ENCODE data around the gene PDE12. TPM values are rescaled to one million over a fixed set of nuclear protein-coding genes. Genes with fewer than 3 reads are reported as not detected.
A peak's percentile ranks its signal among the peaks of the same experiment; 100 is the strongest.

Gene PDE12
- polyA plus RNA-seq (2012; rRNA removed), result 7.4 and 9.5 TPM in 2 replicates
- 5.7 and 7.1 TPM in 2 replicates for polyA plus RNA-seq (2012; cell fraction: cytosol; rRNA removed)
- polyA plus RNA-seq (2012; cell fraction: nucleus; rRNA removed), result 7.1 and 7.4 TPM in 2 replicates

- Histone ChIP-seq H3K9me2 (no peaks in the 10 kb centered on the region), H3K27ac (ENCODE audit: low read depth in 2 of 2, low read length in 1 of 2) (peak within 1 kb of the TSS; percentile 74 to 96), H3K9ac (peak within 1 kb of the TSS; percentile 79), H3K9me3 (no peaks in the 10 kb centered on the region), H3F3A (replicated peaks; ENCODE audit: insufficient read depth) (peaks cover under 1% of the 10 kb centered on the region), H4K20me1 (ENCODE audit: insufficient read depth) (peaks cover 9% of the 10 kb centered on the region; the same call in 1 of the 2 replicates), H3K4me2 (peak within 1 kb of the TSS; percentile 77), H3K79me2 (ENCODE audit: insufficient read depth) (peaks cover 47% of the 10 kb centered on the region), H3K27me3 (ENCODE audit: insufficient read depth) (no peaks in the 10 kb centered on the region), H3K36me3 (replicated peaks in 1 of 2; ENCODE audit: control insufficient read depth in 1 of 2, insufficient read depth in 2 of 2, low read length in 1 of 2) (peaks cover 15 to 18% of the 10 kb centered on the region in 2 experiments), H2AFZ (ENCODE audit: low read depth) (peak within 1 kb of the TSS; percentile 95), H3K4me1 (ENCODE audit: control insufficient read depth in 1 of 2, insufficient read depth in 2 of 2, low read depth in 1 of 2, low read length in 1 of 2) (peaks cover 0 to 12% of the 10 kb centered on the region in 2 experiments; a peak in 2 of 4 replicates), H3K4me3 (ENCODE audit: low read depth in 2 of 2, low read length in 1 of 2) (peak within 1 kb of the TSS; percentile 81 to 88)
- peak; percentile 88 for DNase-seq
- WGBS (ENCODE audit: low lambda C conversion rate), result 2% methylated on average over 30 of the region's 54 CpGs
- ChIA-PET CTCF (interaction anchor here (0.7 to 1.8 kb wide), 5 partner anchors 23 to 456 kb away, joined by 3 to 5 read pairs (median 3); partner anchors contain the start of gene ARF4), POLR2A (interaction anchor here (0.8 to 2.9 kb wide), 7 partner anchors 11 to 458 kb away, joined by 3 to 19 read pairs (median 3); partner anchors contain the start of genes APPL1, ARF4 and DNAH12)
- 0 out of 2 replicates have a peak, but pooled peaks have one; percentile 18 for TF ChIP-seq RAD21 (IDR thresholded peaks at IDR 0.05; ENCODE audit: low read length)
- no peak for TF ChIP-seq CTCF (IDR thresholded peaks at IDR 0.05)
- TF ChIP-seq NFIC (IDR thresholded peaks at IDR 0.05; ENCODE audit: borderline replicate concordance), result no peak; the same call in 1 of the 2 replicates
- peak; percentile 78 for TF ChIP-seq USF2 (IDR thresholded peaks at IDR 0.05; ENCODE audit: borderline replicate concordance, low read depth, low read length)
- no peak for TF ChIP-seq TEAD4 (IDR thresholded peaks at IDR 0.05; ENCODE audit: borderline replicate concordance, insufficient read depth)
- peak; percentile 100 for TF ChIP-seq MAX (IDR thresholded peaks at IDR 0.05; ENCODE audit: low read depth)
- TF ChIP-seq JUND (IDR thresholded peaks at IDR 0.05), result 0 out of 2 replicates have a peak, but pooled peaks have one; percentile 25
- peak; percentile 98 for TF ChIP-seq RXRA (IDR thresholded peaks at IDR 0.05; ENCODE audit: borderline replicate concordance, low read depth)
- no peak for TF ChIP-seq IRF3 (IDR thresholded peaks at IDR 0.05; ENCODE audit: low read depth, low read length)
- peak; percentile 97 for TF ChIP-seq ELF1 (IDR thresholded peaks at IDR 0.05)
- TF ChIP-seq FOSL2 (IDR thresholded peaks at IDR 0.05; ENCODE audit: borderline replicate concordance, low read depth), result peak; percentile 69; the same call in 1 of the 2 replicates
- no peak for TF ChIP-seq GATA2 (CRISPR knock-in tag; IDR thresholded peaks at IDR 0.05)
- TF ChIP-seq RFX5 (IDR thresholded peaks at IDR 0.05; ENCODE audit: low read length), result no peak
- peak; percentile 94 for TF ChIP-seq ZBTB33 (IDR thresholded peaks at IDR 0.05; ENCODE audit: borderline replicate concordance, low read depth)
- peak; percentile 95 for TF ChIP-seq USF1 (IDR thresholded peaks at IDR 0.05; ENCODE audit: borderline replicate concordance, low read depth)
- TF ChIP-seq SMC3 (IDR thresholded peaks at IDR 0.05; ENCODE audit: low read depth, low read length), result no peak; the same call in 1 of the 2 replicates
- TF ChIP-seq FOXJ3 (CRISPR knock-in tag; IDR thresholded peaks at IDR 0.05), result no peak
- TF ChIP-seq EP300 (IDR thresholded peaks at IDR 0.05; ENCODE audit: borderline replicate concordance in 1 of 2, low read depth in 1 of 2, low read length in 1 of 2), result peak; percentile 76 to 97; a peak in 3 of 4 replicates
- peak; percentile 91 for TF ChIP-seq GABPA (IDR thresholded peaks at IDR 0.05; ENCODE audit: low read depth)
- TF ChIP-seq REST (IDR thresholded peaks at IDR 0.05; ENCODE audit: low read depth, low read length), result no peak
These were observed at the start of gene PDE12 for GRCh38 chr3:57555738-57556458. TSS of gene PDE12 (plus strand) at chr3:57556274. CDS start at chr3:57556380, 106 bp downstream.
